ENCODE data around the gene MMS19. TPM values are rescaled to one million over a fixed set of nuclear protein-coding genes. Genes with fewer than 3 reads are reported as not detected.

MMS19 gene
- total RNA-seq, 3 donors from 2014 or later: 45.7 to 48.5 (median 47.0) TPM

- no peak overlapping the region for H3K4me3 ChIP-seq
- TF ChIP-seq, protein P1, sequence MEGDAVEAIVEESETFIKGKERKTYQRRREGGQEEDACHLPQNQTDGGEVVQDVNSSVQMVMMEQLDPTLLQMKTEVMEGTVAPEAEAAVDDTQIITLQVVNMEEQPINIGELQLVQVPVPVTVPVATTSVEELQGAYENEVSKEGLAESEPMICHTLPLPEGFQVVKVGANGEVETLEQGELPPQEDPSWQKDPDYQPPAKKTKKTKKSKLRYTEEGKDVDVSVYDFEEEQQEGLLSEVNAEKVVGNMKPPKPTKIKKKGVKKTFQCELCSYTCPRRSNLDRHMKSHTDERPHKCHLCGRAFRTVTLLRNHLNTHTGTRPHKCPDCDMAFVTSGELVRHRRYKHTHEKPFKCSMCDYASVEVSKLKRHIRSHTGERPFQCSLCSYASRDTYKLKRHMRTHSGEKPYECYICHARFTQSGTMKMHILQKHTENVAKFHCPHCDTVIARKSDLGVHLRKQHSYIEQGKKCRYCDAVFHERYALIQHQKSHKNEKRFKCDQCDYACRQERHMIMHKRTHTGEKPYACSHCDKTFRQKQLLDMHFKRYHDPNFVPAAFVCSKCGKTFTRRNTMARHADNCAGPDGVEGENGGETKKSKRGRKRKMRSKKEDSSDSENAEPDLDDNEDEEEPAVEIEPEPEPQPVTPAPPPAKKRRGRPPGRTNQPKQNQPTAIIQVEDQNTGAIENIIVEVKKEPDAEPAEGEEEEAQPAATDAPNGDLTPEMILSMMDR (IDR thresholded peaks at IDR 0.05): no peak
- intact Hi-C loops (cut with DNase I, micrococcal nuclease): no loop called here
- no peaks in the 10 kb centered on the region for H3K36me3 ChIP-seq (ENCODE audit: low read depth)
- H3K9me3 ChIP-seq: no peaks in the 10 kb centered on the region
- ATAC-seq (no peak), DNase-seq (no peak)
- H3K4me1 ChIP-seq (ENCODE audit: low read depth): peaks cover 2% of the 10 kb centered on the region
Measured at GRCh38 chr10:97505152-97505551, 6.9 kb upstream of the MMS19 start.

GRCh38 chr10:97503406-97503805 is 5.2 kb upstream of the MMS19 start:
- ATAC-seq (no peak), DNase-seq (no peak)
- intact Hi-C loops (cut with DNase I, micrococcal nuclease): no loop called here
- Histone ChIP-seq H3K4me1 (ENCODE audit: low read depth) (peaks cover 4% of the 10 kb centered on the region), H3K36me3 (ENCODE audit: low read depth) (no peaks in the 10 kb centered on the region), H3K9me3 (no peaks in the 10 kb centered on the region), H3K4me3 (no peak overlapping the region)
- TF ChIP-seq, protein P1 (IDR thresholded peaks at IDR 0.05): no peak

GRCh38 chr10:97502916-97503315 is 4.7 kb upstream of the MMS19 start:
- H3K4me3 ChIP-seq: no peak overlapping the region
- no peaks in the 10 kb centered on the region for H3K9me3 ChIP-seq
- ATAC-seq: no peak
- H3K36me3 ChIP-seq (ENCODE audit: low read depth): no peaks in the 10 kb centered on the region
- H3K4me1 ChIP-seq (ENCODE audit: low read depth): peaks cover 4% of the 10 kb centered on the region
- no peak for DNase-seq
- intact Hi-C loops (cut with DNase I, micrococcal nuclease): no loop called here
- TF ChIP-seq, protein P1 (IDR thresholded peaks at IDR 0.05): no peak

DNA sequence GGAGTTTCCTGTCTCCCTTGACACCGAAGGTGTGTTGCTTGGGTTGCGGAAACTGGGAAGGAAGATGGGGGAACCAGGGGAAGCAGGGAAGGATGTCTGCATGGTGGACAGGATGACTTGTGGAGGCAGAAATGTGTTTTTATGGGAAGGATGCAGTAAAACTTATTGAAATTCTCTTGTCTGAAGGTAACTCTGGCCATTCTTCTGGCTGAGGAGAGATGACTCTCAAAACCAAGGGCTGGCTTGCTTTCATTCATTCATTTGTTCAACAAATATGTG is 2.0 kb upstream of the MMS19 start:
- intact Hi-C loops (cut with DNase I, micrococcal nuclease): no loop called here
- Histone ChIP-seq H3K36me3 (ENCODE audit: low read depth) (no peaks in the 10 kb centered on the region), H3K4me3 (no peak overlapping the region), H3K4me1 (ENCODE audit: low read depth) (peaks cover 4% of the 10 kb centered on the region), H3K9me3 (no peaks in the 10 kb centered on the region)
- no peak for DNase-seq
- TF ChIP-seq, protein P1 (IDR thresholded peaks at IDR 0.05): no peak
- ATAC-seq: no peak

GRCh38 chr10:97499561-97500296 is 1.5 kb upstream of the MMS19 start:
- no peaks in the 10 kb centered on the region for H3K36me3 ChIP-seq (ENCODE audit: low read depth)
- DNase-seq: peak; percentile 51 to 75 (median 53)
- intact Hi-C loops (cut with DNase I, micrococcal nuclease): no loop called here
- no peak for ATAC-seq
- H3K9me3 ChIP-seq: no peaks in the 10 kb centered on the region
- H3K4me1 ChIP-seq (ENCODE audit: low read depth): peaks cover 4% of the 10 kb centered on the region
- peak overlapping the region; percentile 59 for H3K4me3 ChIP-seq
- TF ChIP-seq, protein P1 (IDR thresholded peaks at IDR 0.05): no peak

All from mucosa of descending colon (tissue), 3 donors.